WTC11 (cell line): ENCODE results near the gene NUDT4B.
"Not testable (repeated sequence)": the region's sequence is repeated elsewhere in the genome, so short reads cannot be mapped to it uniquely, and the experiment has no call there.

Experiments
- CTCF ChIP-seq: fragments of 200-600 bp; IDR thresholded peaks from 2 replicates; pipeline ENCODE4 v1.8.0; 2022; ENCODE audit warnings: antibody characterized with exemption
- E2F1 ChIP-seq: sonication (generic); formaldehyde crosslinking; IDR thresholded peaks from 2 replicates; pipeline ENCODE4 v1.8.0; 2022; ENCODE audit warnings: mild to moderate bottlenecking, missing genetic modification reagents
- IRF2 ChIP-seq: sonication (generic); formaldehyde crosslinking; IDR thresholded peaks from 2 replicates; pipeline ENCODE4 v1.8.0; 2022; ENCODE audit warnings: low read depth, missing genetic modification reagents, borderline replicate concordance
- JUN ChIP-seq: sonication (generic); formaldehyde crosslinking; IDR thresholded peaks from 2 replicates; pipeline ENCODE4 v1.8.0; 2023; ENCODE audit warnings: mild to moderate bottlenecking, missing genetic modification reagents
- MLX ChIP-seq: sonication (generic); formaldehyde crosslinking; IDR thresholded peaks from 2 replicates; pipeline ENCODE4 v1.8.1; 2023; ENCODE audit warnings: mild to moderate bottlenecking, missing genetic modification reagents, moderate library complexity
- TEAD1 ChIP-seq: sonication (generic); formaldehyde crosslinking; IDR thresholded peaks from 2 replicates; pipeline ENCODE4 v1.8.0; 2022; ENCODE audit warnings: mild to moderate bottlenecking, missing genetic modification reagents
- TEAD4 ChIP-seq: sonication (generic); formaldehyde crosslinking; IDR thresholded peaks from 2 replicates; pipeline ENCODE4 v1.8.0; 2022; ENCODE audit warnings: mild to moderate bottlenecking, missing genetic modification reagents
- ZBTB21 ChIP-seq: sonication (generic); formaldehyde crosslinking; IDR thresholded peaks from 2 replicates; pipeline ENCODE4 v1.8.1; 2023; ENCODE audit warnings: mild to moderate bottlenecking, missing genetic modification reagents, borderline replicate concordance
- ZNF232 ChIP-seq: sonication (generic); formaldehyde crosslinking; IDR thresholded peaks from 2 replicates; pipeline ENCODE4 v1.8.0; 2022; ENCODE audit warnings: mild to moderate bottlenecking, missing genetic modification reagents
- ZNF263 ChIP-seq: sonication (generic); formaldehyde crosslinking; IDR thresholded peaks from 2 replicates; pipeline ENCODE4 v1.8.1; 2022; ENCODE audit warnings: low read depth, mild to moderate bottlenecking, moderate library complexity, missing genetic modification reagents
- ZNF512 ChIP-seq: sonication (generic); formaldehyde crosslinking; IDR thresholded peaks from 2 replicates; pipeline ENCODE4 v1.8.1; 2022; ENCODE audit warnings: missing genetic modification reagents, borderline replicate concordance
- TF ChIP-seq, protein P1 (sequence below): sonication (generic); formaldehyde crosslinking; IDR thresholded peaks from 2 replicates; pipeline ENCODE4 v1.8.0; 2022; ENCODE audit warnings: mild to moderate bottlenecking, missing genetic modification reagents
- TF ChIP-seq, protein P2 (sequence below): sonication (generic); formaldehyde crosslinking; conservative IDR thresholded peaks from 2 replicates; pipeline ENCODE4 v1.8.1; 2022; ENCODE audit warnings: mild to moderate bottlenecking, missing genetic modification reagents

DNA sequence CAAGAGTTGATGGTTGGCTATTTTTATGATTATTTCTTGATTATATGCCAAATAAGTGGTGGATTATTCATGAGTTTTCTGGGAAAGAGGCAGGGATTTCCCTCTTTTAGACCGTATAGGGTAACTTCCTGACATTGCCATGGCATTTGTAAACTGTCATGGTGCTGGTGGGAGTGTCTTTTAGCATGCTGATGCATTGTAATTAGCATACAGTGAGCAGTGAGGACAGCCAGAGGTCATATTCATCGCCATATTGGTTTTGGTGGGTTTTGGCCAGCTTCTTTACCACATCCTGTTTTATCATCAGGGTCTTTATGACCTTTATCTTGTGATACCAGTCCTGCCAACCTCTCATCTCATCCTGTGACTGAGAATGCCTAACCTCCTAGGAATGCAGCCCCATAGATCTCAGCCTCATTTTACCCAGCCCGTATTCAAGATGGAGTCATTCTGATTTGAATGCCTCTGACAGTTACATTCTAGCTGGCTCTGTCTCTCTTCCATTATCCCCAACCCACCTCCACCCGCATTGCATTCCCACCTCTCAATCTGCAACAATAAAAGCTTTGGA, 45.3 kb downstream of the NUDT4B start:
- TF ChIP-seq CTCF; ZNF232 (CRISPR knock-in tag); E2F1; ZBTB21 (CRISPR knock-in tag); IRF2; TEAD4 (CRISPR knock-in tag); MLX (CRISPR knock-in tag); ZNF512 (CRISPR knock-in tag); ZNF263; JUN (CRISPR knock-in tag); TEAD1 (CRISPR knock-in tag): not testable (repeated sequence)
- TF ChIP-seq, protein P1, sequence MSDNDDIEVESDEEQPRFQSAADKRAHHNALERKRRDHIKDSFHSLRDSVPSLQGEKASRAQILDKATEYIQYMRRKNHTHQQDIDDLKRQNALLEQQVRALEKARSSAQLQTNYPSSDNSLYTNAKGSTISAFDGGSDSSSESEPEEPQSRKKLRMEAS (CRISPR knock-in tag) = not testable (repeated sequence)
- TF ChIP-seq, protein P2, sequence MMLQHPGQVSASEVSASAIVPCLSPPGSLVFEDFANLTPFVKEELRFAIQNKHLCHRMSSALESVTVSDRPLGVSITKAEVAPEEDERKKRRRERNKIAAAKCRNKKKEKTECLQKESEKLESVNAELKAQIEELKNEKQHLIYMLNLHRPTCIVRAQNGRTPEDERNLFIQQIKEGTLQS = not testable (repeated sequence)
